Activated T-cell treated with anti-CD3 and anti-CD28 coated beads for 48 hours (primary cell): ENCODE data around the gene CARD9.
"Not testable (repeated sequence)": the region's sequence is repeated elsewhere in the genome, so short reads cannot be mapped to it uniquely, and the experiment has no call there.

Experiments
- DNase-seq: peaks from one replicate; pipeline ENCODE4 v3.0.0-alpha.2; 2020; ENCODE audit warnings: low read depth

CARD9 gene, protein sequence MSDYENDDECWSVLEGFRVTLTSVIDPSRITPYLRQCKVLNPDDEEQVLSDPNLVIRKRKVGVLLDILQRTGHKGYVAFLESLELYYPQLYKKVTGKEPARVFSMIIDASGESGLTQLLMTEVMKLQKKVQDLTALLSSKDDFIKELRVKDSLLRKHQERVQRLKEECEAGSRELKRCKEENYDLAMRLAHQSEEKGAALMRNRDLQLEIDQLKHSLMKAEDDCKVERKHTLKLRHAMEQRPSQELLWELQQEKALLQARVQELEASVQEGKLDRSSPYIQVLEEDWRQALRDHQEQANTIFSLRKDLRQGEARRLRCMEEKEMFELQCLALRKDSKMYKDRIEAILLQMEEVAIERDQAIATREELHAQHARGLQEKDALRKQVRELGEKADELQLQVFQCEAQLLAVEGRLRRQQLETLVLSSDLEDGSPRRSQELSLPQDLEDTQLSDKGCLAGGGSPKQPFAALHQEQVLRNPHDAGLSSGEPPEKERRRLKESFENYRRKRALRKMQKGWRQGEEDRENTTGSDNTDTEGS

DNA sequence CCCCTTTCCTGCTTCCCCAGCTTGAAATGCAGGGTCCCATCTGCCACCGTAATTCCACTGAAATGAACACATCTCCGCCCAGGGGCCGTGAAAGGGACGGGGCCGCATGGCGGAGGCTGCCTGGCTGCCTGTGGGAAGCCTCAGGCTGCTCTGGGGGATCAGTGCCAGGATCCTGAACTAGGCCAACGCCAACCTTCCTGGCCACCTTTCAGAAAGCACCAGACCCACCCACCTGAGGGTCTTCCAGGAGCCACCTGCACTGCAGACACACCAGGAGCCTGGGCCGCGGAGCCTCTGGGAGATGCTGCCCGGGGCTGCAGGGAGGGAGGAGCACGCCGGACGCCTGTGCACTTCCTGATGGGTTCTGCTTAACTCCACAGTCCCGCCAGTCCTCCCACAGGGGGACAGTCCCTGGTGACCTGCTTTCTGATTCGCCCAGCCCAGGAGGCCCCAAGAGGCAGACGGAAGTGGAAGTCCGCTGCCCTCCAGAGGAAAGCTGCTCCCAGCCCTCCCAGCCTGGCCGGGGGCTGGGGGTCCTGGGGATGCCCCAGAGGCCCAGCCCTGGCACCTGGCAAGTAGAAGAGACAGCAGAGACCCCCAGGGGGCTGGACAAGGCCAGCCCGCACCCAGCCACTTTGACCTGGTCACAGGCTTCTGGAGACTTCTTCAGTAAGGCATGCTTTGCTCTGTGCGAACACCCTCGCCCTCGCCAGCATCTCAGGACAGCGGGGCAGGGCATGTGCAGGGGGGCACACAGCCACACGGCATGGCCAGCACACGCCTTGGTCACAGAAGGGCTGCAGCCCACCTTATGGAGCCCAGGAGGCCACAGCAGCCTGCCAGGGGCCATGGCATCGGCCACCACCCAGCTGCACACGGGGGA is at the start of gene CARD9:
CARD9 (minus strand) TSS at position 370 of the 883 bp plus-strand sequence. CDS start 1,591 bp downstream, outside the sequence.
- peak; percentile 17 for DNase-seq

DNA sequence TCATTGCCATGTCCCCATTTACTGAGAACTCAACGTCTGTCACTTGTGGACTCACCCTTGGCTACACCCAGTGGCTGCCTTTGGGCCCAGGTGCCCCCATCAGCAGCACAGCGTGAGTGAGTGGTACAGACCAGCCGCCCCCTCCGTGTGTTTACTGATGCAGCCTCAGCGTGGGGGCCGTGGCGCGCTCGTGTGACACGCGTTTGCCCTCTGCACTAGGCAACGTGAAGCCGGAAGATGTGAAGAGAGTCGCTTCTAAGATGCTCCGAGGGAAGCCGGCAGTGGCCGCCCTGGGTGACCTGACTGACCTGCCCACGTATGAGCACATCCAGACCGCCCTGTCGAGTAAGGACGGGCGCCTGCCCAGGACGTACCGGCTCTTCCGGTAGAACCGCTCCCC is 49.4 kb upstream of the CARD9 start:
- no peak for DNase-seq

DNA sequence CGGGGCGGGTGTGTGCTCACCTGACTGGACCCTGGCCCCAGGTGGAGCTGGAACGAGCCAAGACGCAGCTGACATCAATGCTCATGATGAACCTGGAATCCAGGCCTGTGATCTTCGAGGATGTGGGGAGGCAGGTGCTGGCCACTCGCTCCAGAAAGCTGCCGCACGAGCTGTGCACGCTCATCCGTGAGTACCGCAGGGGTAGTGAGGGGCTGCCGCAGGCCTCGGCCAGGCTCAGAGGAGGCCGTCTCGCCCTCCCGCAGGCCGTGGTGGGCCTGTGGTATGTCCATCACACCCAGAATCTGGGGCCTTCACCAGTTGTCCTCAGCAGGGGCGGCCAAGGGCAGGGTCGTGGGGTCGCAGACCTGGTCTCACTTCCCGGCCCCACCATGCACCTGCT is 48.3 kb upstream of the CARD9 start:
- DNase-seq, result no peak

DNA sequence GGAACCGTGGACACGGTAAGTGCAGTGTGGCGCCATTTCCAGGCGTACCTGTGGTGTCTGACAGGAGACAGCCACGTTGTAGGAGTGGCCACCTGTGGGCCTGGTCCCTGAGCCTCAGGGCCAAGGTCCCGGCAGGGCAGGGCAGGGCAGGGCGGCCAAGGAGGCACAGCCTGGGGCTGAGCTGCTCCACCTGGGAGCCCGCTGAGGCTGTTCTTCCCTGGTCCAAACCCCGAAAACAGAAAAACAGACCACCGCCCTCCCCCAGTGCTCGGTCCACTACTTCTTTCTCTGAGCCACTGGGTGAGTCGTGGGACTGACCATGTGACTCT is 45.6 kb upstream of the CARD9 start:
- DNase-seq, result no peak

DNA sequence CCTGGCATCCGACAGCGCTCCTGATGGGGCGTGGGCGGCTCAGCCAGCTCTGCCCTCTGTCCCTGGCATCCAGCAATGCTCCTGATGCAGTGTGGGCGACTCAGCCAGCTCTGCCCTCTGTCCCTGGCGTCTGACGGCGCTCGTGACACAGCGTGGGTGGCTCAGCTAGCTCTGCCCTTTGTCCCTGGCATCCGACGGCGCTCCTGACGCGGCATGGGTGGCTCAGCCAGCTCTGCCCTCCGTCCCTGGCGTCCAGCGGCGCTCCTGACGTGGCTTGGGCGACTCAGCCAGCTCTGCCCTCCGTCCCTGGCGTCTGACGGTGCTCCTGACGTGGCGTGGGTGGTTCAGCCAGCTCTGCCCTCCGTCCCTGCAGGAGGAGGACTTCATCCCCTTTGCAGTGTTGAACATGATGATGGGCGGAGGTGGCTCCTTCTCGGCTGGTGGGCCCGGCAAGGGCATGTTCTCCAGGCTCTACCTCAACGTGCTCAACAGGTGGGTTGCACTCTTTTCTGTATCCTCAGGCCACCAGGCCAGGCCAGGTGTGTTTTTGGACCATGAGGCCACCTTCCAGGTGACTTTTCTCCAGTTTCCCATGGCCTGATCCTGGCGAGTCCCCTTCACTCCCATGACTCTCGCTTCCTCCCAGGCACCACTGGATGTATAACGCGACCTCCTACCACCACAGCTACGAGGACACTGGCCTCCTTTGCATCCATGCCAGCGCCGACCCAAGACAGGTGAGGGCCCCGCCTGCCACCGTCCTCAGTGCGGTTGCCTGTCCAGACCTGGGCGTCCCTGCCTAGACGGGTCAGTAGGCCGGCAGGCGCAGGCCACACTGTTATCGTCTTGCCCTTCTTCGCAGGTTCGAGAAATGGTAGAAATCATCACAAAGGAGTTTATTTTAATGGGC is 45.0 kb upstream of the CARD9 start:
- no peak for DNase-seq

DNA sequence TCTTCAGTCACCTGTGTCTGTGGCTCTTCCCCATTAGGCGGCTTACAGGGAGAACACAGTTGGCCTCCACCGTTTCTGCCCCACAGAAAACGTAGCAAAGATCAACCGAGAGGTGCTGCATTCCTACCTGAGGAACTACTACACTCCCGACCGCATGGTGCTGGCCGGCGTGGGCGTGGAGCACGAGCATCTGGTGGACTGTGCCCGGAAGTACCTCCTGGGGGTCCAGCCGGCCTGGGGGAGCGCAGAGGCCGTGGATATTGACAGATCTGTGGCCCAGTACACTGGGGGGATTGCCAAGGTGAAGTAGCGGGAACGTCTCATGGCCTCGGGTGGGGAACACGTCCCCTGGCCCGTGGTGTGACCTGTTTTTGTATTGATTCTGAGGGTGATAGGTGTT is 43.4 kb upstream of the CARD9 start:
- no peak for DNase-seq

DNA sequence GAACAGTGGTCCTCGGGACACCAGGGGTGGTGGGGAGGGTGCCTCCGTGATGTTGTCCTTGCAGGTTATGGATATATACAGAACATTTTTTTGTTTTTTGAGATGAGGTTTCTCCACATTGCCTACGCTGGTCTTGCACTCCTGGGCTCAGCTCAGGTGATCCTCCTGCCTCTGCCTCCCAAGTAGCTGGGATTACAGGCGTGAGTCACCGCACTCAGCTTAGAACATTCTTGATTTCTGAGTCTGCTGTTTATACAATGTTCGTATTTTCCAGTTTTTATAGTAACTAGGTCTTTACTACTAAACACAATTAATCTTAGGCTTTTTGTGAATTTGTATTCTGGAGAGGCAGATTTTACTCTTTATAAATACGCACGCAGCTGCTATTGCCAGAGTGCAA is 43.0 kb upstream of the CARD9 start:
- DNase-seq, result no peak

DNA sequence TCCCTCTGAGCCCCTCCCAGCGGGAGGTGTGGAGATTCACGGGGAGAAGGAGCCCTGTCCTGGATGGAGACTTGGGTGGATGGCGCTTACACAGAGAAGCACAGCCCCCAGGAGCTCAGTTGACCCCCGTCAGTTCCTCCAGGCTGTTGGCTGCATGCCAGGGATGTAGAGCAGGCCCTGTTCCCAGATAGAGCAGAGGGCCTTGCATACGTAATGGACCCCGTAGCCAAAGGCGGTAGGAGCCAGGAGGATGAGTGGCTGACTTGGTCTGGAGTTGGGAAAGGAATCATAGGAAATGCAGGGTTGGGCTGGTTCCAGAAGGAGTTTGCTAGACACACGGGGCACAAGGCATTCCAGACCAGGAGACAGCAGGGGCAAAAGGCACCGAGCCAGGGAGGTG is 39.5 kb upstream of the CARD9 start:
- no peak for DNase-seq

DNA sequence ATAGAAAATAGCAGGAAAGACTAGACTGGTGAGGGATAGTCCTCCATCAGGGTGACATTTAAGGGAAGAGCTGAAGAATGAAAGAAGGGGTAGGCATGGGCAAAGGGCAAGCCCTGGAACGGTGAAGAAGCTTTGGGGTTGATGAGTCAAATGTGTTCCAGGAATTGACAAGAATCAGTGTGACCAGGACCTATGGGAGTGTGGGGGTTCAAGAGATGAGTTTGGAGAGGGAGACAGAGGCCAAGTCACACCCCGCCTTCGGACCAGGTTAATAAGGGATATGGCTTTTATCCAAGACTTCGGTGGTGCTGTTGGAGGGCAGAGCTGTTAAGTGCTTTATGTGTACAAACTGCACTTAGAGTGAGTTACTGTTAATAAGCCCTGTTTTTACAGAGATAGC is 37.9 kb upstream of the CARD9 start:
- no peak for DNase-seq

DNA sequence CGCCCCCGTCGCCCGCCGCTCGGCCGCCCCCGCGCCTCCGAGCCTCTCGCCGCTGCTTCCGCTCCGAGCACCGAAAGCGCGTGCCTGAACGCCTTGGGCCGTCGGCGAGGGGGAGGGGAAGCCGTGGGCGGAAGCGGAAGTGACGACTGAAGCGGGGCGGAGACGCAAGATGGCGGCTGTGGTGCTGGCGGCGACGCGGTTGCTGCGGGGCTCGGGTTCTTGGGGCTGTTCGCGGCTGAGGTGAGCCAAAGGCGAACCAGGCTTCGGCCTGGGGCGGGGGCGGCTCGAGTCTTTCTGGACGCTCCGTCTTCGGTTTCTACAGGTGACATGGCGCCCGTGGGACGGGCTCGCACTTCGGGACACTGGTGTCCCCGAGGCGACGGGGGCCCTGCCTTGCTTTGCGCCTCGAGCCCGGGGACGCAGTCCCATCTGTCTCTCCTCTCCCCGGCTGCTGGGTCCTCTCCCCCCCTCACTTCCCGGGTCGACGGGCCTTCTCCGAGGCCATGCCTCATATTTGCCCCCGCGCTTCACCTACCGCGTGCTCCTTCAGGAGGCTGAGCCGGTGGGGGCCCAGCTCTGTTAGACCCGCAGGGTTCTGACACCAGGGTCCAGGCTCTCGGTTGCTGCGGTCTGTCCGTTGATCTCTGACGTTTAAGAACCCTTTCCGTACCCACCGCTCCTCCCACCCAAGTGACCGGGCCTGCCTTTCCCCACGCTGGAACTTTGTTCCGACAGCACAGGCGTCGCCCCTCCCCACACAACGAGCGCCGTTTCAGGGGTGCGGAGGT is 37.2 kb upstream of the CARD9 start, which contains the start of the genes ENTR1 and PMPCA:
ENTR1 (minus strand) TSS at position 115 of the 788 bp plus-strand sequence. CDS start 217 bp downstream, outside the sequence.
PMPCA (plus strand) TSS at position 159 of the 788 bp plus-strand sequence; CDS start at position 170, 11 bp downstream.
- DNase-seq, result peak; percentile 96

DNA sequence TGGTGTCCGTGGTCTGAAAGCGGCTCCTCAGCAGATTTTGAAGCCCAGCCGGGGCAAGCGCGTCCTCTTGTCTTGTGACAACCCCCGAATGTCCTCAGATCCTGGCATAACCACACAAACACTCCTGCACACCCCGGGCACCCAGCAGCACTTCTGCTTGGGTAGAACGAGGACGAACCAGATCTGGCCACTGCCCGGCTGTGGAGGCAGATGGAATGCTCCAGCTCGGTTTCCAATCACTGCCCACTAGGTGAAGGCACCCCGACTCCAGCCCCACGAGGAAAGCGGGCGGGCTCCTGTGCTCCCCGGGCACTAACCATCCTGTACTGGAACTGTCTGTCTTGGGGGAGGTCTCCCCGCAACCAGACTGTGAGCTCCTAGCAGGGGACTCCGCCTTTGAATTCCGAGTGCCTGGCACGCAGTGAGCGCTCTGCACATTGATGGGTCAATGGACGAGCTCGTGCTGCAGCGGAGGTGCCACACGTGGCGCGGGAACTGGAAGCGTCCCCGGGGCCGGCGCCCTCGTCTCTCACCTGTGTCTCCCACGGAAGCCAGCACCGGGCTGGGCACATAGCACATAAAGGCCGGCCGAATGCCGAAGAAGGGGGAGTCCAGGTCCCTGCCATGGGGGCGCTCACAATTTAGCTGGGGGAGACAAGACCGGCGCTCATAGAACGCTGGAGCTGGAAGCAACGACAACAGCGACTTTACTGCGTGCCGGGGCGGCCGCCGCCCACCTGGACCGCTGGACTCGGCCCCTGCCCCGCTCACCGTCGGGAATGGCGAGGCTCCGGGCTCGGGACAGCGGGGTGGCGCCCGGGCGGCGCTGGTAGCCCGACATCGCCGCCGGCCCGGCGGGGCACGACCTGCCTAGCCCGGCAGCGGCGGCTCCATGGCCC is 36.3 kb upstream of the CARD9 start:
- peak; percentile 30 for DNase-seq

DNA sequence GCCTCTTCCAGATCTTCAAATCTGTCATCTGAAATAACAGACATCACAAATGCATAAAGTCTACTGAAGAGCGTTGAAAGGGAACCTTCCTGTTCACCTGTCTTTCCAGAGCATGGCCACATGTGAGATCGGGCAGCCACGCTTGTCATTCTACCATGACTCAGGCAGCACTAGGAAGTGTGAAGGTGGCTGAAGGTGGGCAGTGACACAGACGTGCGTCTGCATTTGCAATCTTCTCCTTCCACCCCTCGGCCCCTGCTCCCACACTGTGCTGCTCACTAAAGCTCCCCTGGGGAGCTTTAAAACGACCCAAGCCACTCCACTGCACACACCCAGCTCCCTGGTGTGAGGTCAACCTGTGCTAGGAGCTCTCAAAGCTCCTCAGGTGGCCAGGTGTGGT is 34.4 kb upstream of the CARD9 start:
- DNase-seq, result no peak

DNA sequence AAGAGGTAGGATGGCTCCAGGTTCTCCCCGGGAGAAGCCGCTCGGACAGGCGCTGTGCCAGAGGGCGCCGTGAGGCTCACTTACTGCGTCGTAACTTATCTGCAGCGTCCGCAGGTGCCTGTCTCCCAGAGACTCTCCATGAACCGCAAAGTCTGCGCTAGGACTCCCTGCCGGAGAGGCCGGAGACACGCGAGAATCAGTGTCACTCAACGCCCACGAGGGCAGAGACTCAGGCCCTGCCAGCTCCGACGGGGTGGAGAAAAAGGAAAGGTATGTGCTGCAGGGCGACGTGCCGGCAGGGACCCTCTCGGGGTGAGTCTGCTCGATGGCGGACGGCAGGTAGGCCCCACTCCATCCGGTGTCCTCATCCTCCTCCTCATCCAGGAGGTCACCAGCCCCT is 33.6 kb upstream of the CARD9 start:
- not testable (repeated sequence) for DNase-seq

DNA sequence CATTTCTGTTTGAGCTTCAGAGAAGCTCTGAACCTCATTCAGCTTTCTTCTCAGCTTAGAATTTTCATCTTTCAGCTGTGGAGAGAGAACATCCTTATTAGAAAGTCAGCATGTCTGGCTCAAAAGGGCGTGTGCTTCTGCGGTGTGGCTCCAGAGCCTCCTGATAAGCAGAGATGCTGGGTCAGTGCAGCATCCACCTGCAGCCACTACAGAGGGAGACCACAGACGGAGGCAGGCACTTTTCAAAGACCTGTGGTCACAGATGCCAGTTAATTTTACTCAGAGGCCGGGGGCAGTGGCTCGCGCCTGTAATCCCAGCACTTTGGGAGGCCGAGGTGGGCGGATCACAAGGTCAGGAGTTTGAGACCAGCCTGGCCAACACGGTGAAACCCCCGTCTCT is 32.4 kb upstream of the CARD9 start:
- not testable (repeated sequence) for DNase-seq

DNA sequence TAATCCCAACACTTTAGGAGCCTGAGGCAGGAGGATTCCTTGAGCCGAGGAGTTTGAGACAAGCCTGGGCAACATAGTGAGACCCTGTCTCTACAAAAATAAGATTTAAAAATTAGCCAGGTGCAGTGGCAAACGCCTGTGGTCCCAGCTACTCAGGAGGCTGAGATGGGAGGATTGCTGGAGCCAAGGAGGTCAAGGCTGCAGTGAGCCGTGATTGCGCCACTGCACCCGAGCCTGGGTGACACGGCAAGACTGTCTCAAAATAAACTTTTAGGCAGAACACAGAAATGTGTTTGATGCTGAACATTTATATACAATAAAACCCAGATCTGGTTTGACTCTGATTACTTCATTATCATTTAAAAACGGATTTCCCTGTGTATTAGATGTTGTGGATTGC is 32.0 kb upstream of the CARD9 start:
- DNase-seq, result no peak

DNA sequence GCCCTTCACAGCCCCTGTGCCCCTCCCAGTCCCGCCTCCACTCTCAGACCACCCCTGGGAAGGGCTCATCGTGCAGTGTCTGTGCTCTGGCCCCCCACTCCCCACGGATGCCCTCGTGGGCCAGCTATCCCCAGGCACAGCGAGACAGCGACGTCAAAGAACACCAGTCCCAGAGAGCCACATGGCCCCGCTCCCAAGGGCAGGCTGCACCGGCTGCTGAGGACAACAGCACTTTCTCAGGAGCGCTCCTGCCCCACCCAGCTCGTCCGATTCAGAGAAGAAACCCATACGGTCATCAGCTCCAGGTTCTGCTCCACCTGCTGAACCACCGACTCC is 31.3 kb upstream of the CARD9 start:
- DNase-seq, result no peak

DNA sequence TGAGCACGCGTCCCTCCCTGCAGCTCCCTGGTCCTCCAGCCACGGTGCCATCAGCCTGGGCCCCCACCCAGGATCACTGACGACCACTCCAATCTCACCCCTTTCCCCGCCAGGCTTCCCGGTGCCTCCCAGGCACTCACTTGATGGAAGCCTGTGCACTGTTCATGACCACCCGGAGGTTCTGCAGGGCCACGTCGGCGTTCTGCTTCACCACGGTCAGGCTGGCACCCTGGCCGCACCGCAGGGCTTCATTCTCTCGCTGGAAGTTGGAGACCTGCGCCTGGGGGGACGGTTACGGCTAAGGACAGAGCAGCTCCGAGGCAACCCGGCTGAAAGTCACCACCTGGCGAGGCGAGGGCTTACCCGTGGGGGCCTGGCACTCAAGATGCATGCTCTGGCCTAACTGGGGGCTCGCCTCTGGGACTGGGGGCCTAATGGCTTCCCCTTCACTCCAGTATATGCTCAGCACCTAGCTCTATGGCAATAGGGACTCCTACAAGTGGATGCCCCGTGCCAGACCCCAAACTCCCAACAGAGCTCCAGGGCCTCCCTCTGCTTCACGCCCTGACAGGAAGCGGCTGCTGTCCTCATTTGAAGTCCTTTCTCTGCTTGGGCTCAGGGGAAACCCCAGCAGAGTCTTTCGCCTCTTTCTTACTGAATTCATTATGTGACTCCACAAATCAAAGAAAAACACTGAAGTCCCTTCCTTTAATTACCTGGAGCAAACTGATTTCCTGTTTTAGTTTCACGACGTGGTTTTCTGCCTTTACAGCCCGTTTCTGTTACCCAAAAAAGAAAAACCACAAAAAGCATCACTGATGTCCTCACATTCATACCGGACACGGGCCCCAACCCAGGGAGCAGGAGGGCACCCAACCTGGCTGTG is 30.7 kb upstream of the CARD9 start:
- DNase-seq, result peak; percentile 38

DNA sequence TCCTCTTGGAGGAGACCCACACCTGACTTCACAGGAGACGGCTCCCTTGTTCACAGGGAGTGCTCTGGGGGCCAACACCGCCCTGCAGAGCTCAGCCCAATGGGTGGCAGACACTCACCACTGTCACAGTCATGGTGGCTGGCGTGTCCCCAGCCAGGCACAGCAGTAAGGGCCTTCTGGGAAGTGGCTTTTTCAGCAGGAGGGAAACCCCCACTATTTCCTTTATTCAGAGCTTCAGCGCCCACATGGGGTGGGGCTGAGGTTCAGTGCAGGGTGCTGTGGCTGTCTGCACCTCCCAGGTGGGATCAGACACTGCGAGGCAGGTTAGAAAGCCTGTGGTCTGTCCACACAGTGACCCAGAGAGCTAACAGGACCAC is 30.1 kb upstream of the CARD9 start:
- DNase-seq, result peak; percentile 66

DNA sequence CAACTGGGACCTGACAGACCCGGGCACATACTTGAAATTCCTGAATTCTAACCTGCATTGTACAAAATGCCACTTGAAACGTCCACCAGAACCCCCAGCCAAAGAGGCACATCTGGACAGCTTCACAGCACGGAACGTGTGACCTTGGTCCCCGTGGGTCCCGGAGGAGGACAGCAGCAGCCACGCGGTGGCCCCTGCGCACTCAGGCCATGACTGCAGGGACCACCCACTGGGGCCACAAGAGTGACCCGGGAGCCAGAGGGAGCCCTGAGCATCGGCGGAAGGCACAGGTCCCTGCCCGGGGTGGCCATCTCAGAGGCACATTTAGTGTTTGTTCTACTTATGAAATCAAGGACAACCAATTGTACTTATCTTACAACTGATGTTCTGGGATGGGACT is 28.6 kb upstream of the CARD9 start:
- no peak for DNase-seq
